NCI-H1048 (cell line): ENCODE measurements around the gene C2CD2.

Experiments
- DNase-seq: peaks from one replicate; lab custom pipeline; 2025; lab: John Stamatoyannopoulos, UW

The C2CD2 gene

GRCh38 chr21:41867313-41867712, 86.5 kb downstream of the C2CD2 start:
- DNase-seq: no peak

GRCh38 chr21:41866274-41866809, 87.5 kb downstream of the C2CD2 start:
- DNase-seq: no peak

DNA sequence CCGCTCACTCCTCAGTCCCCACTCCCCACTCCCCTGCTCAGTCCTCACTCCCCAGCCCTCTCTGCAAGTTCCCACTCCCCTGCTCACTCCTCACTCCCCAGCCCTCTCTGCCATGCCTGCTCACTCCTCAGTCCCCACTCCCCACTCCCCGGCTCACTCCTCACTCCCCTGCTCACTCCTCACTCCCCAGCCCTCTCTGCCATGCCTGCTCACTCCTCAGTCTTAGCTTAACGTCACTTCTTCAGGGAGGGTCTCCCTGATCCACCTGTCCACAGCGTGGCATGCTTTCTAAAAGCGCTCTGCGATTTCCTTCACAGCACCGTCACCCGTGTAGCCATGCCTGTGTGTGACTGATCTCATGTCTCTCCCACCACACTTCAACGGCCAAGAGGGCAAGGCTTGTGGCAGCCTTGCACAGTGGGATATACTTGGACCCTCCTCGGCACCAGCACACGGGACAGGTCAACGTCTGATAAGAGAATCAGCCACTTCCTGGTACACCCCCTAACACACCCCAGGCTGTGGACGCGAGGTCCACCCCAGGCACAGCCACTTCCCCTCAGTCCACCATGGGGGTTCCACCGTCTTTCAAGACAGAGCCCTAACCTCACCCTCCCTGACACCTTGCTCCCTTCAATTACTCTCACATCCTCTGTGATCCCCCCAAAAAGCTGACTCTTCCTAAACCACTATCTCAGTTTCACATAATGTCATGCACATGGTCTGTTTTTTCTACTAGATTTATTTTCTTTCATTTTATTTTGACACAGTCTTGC, 88.6 kb downstream of the C2CD2 start:
- no peak for DNase-seq

GRCh38 chr21:41864311-41865001, 89.4 kb downstream of the C2CD2 start:
- DNase-seq: no peak

DNA sequence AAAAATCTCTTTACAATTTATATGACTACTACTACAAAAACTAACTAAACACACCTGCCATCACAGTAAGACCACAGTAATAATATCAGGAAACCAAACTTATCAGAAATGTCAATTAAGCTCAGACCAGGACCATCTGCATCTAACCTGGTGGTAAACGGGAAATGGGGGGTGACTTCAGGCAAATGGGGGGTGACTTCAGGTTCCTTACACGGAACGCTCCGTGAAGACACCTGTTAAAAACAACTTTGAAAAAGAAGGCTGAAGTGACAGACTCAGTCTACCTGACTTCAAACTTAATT, 90.4 kb downstream of the C2CD2 start:
- no peak for DNase-seq

DNA sequence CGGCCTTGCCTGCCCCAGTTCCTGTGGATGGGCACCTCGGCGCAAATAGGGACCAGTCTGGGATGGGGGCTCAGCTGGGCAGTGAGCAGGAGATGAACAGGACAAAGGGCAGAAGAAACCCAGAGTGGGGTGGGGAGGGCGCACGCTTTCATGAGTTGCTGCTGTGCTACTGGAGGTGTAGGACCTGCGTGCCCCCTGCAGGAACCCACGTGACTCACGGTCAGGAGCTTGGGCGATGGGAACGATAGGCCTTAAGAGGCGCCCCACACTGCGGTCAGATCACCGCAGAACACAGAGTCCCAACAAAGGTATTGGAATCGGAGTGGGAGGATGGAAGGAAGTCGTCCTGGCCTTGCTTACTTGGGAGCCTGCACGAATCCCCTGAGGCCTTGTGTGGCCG, 91.8 kb downstream of the C2CD2 start:
- DNase-seq: no peak

- DNase-seq: no peak
Observed at GRCh38 chr21:41861255-41861654, 92.6 kb downstream of the C2CD2 start.

- no peak for DNase-seq
Observed at GRCh38 chr21:41859297-41859980, 94.4 kb downstream of the C2CD2 start.

DNA sequence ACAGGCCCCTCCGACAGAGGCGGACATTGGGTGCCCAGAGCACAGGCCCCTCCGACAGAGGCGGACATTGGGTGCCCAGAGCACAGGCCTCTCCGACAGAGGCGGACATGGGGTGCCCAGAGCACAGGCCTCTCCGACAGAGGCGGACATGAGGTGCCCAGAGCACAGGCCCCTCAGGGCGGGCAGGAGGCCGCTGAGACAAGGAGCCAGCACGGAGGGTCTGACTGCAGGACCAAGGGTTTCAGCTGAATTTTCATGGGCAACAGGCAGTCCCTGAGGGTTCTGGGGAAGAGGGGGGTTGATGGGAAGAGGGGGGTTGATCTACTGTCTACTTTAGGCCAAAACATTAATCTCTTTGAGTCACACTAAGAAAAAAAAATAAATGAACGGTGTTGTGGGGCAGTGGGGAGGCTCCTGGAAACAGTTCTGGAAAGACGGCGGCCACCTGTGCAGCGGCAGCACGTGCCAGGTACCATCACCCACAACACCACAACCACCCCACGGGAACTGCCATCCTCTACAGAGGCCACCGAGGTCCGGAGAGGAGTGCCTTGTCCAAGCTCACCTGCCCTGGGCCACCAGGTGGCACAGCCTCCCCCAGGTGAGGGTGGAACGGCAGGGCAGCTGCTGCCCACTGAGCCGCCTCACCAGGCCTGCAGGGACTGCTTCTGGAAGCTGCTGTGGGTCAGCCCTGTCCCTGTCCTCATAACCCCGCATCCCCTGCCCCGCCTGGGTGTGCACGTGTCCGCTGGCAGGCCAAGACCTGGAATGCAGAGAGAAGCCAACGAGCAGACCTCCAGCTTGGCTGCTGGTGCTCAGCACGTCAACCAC, 95.1 kb downstream of the C2CD2 start:
- DNase-seq: no peak

DNA sequence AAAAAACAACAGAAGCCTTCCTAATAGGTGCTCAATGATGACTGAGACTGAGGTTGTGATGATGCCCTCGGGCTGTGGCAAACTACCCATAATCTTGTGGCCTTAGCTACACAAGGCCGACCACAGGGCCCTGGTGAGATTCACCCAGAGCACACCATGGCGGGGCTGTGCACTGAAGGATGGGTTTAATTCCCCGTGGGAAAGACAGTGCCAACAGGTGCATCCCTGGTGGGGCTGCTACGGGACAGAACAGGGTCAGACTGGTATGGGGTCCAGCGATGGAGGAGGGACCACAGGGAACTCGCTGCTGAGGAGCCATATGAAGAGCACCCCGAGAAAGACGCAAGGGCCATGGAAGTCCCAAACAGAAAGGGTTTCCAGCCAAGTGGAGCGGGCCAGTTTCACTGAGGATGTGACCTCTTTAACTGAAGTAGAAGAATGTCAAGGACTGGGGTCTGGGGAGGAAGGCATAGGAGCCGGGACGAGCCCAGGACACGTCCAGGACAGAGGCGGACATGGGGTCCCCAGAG, 96.0 kb downstream of the C2CD2 start:
- no peak for DNase-seq

GRCh38 chr21:41856572-41856971, 97.2 kb downstream of the C2CD2 start:
- DNase-seq: no peak

DNA sequence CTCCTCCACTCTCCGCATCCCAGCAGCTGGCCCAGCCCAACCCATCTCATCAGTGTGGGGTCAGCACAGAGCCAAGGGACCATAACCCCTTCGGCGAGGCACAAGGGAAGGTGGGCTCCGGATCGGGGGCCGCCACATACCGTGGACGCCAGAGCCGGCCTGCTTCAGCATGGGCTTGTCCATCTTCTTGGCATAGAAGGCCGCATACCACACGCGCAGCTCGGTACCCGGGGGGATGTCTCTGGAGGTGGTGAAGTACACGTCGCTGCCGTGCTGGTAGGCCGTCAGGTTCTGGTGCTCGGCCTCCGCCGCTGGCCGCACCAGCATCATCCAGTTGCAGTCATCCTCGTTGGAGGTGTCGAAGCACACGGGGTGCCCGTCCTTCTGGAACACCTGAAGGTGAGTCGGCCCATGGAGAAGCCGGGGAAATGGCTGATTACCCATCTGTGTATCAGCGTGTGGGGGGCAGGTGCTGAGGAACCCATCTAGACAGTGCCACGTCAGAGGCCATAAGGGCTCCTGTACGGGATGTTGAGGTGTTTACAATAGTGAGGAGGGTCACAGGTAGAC, 99.3 kb downstream of the C2CD2 start:
- no peak for DNase-seq

- DNase-seq: no peak
Observed at GRCh38 chr21:41852929-41853320, 100.9 kb downstream of the C2CD2 start.

- DNase-seq: no peak
Observed at GRCh38 chr21:41852151-41852928, 101.5 kb downstream of the C2CD2 start.

- DNase-seq: no peak
Observed at GRCh38 chr21:41851090-41851790, 102.6 kb downstream of the C2CD2 start.

DNA sequence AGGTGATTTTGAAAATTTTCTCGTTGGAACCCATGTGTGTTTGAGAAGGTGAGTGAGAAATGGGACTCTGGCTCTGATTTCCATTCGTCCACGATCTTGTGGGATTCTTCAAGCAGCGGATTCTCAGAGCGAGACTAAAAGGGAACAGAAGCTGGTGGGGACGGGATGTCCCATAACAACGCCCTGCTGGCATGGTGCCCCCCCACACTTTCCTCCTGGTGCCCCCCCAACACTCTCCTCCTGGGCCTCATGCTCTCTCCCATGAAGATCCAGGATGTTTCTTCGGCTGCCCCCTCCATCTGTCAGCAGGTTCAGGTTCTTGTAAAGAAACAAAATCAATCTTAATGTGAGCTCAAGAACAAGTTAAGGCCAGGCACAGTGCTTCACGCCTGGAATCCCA, 103.7 kb downstream of the C2CD2 start:
- DNase-seq: no peak

- DNase-seq: no peak
Observed at GRCh38 chr21:41848958-41849580, 104.7 kb downstream of the C2CD2 start.

GRCh38 chr21:41848533-41848932, 105.3 kb downstream of the C2CD2 start:
- no peak for DNase-seq

DNA sequence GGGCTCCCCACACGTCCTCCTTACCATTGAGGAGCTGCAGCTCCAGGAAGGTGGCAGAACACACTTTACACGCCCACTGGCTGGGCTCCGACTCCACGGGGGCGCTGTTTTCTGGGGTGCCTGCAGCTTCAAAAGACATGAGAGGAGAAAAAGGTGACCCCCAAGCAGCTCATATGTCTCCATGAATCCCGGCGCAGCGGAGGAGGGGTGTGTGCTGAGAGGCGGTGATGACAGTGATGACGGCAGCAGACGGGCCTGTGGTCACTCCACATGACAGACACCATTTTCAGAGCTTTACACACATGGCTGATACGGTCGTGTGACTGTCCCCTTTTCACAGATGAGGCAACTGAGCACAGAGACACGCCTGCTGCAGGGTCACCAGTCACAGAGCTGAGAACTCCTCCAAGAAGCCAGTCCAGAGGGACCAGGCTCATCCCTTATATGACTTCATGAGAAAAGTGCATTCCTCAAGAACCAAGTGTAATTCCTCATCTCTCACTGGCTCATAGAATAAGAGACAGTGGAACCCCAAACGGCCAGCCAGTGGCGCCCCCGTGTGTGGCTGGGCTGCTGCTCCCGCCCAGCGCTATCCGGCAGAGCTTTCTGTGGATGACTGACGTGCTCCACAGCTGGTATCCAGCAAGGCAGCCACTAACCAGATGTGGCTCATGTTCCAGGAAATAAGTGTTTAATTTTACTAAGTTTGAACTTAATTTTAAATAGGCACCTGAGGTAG, 106.6 kb downstream of the C2CD2 start:
- no peak for DNase-seq
